ENCODE results near the gene ENG.
"Not testable (repeated sequence)": the region's sequence is repeated elsewhere in the genome, so short reads cannot be mapped to it uniquely, and the experiment has no call there.

Gene ENG

DNA sequence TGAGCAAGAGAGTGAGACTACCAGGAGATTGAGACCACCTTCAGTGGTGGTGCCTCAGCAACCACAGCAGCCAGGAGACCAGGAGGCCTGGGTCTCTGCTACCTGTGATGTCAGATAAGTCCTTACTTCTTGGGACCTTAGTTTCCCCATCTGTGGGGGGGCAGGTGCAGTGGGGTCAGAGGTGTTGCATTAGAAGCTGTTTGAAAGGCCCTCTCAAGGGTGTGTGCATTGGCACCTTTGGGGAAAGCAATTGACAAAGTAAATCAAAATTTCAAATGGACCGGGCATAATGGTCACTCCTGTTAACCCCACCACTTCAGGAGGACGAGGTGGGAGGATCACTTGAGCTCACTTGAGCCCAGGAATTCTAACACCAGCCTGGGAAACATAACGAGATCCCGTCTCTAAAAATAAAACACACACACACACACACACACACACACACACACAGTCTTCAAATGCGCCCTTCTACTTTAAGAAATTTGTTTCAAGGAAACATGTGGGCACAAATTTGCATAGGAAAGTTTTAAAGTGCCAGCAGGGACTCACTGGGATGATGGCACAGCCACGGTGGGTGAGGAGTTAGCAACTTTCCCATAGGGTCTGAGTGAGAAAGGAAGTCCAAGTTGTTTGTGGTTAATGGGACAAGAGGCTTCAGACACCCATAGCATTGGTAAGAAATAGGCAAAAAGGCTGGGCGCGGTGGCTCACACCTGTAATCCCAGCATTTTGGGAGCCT, 24.4 kb upstream of the ENG start:
- DNase-seq, result no peak

DNA sequence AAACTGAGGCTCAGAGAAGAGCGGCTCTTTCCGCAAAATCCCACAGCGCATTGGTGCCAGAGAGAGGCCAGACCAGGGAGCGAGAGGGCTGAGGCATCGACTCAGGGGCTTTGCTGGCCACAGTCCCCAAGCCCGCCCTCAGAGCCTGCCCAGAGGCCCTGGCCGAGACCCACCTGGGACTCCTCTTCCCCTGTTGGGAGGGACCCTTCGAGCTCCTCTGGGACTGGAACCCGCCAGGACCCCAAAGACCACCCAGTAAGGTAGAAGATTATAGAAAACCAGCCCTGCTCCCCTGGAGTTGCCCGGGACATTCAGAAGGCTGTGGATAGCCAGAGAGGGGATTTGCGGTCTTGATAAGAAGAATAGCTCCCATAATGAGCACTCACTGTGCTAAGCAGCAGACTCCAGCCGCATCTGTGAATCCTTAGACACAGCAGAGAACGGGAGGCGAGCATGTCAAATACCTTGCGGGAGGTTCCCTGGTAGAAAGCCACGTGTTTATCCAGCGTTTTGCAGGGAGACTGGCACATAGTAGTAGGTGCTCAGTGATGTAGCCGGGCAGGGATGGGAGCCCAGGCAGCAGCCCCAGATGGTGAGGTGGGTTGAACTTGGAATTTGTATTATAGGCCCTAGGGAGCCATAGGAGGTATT, 23.7 kb upstream of the ENG start:
- DNase-seq, result peak in 1 of 56 donors; percentile 40

- DNase-seq, result peak in 53 of 56 donors; percentile 37 to 88 (median 75)
Measured at GRCh38 chr9:127877566-127877998, 23.1 kb upstream of the ENG start, which contains the start of gene AK1. TSS of gene AK1 (minus strand) at chr9:127877675. CDS start at chr9:127874617, 3,058 bp downstream.

- peak in 21 of 56 donors; percentile 43 to 86 (median 65) for DNase-seq
Measured at GRCh38 chr9:127876764-127877562, 22.5 kb upstream of the ENG start.

DNA sequence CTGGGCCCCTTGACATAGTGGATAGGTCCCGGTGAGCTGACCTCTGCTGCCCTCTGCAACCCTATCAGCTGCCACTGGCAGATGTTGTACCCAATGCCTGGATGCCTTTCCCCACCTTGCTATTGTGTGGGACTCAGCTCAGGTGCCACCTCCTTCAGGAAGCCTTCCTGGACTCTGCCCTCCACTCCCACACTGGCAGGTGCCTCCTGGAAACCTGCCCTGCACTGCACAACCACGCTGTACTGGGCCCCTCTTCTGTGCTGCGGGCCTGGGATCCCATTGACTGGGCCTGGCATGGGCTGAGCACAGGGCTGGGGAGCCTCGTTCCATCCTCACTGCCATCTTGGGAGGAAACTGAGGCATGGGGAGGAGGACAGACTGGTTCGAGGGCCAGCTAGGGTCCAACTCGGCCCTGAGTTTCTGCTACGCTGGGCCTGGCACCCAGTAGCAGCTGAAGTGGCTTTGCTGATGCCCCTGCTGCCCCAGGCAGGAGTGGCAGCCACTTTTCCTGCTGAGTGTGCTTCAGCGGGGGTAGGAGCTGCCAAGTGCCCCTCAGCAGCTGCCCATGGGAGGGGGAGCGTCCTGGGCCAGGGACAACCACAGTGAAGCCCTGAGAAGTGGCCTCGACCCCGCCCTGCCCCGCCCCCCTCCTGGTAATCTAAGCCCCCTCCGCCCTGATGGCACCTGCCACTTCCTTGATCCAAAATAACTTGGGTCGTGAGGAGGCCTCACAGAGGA, 21.7 kb upstream of the ENG start:
- DNase-seq, result no peak

DNA sequence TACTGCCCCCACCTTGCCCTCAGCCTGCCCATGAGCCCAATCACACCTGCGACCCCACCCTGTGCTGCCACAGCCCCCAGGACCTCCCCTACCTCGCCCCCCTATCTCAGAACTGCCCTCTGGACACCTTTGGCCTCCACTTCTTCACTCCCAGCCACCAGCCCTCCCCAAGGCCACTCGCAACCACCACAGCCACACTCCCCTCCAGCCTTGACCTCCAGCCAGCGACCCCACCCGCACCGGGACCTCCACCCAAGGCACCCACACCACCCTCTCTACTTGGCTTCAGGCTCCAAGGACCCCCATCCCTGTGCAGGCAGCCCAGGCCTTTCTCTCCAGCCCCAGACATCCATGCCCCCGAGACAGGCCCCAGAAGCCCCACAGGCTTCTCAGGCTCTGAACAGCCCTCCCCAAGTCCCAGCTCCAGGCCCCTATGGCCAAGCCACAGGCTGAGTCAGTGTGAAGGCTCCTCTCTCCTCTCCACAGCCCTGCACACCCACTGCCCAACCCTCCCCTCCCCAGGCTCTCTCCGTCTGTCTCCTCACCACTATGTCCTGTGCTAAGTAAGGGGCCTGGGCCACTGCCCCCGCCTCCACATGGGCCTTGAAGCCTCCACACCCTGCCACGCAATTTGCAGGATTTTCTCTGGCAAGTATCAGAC, 21.0 kb upstream of the ENG start:
- DNase-seq, result no peak

GRCh38 chr9:127874301-127875221, 20.1 kb upstream of the ENG start:
- DNase-seq, result peak in 18 of 56 donors; percentile 12 to 50 (median 28)

- DNase-seq, result peak in 50 of 56 donors; percentile 13 to 90 (median 74)
Measured at GRCh38 chr9:127873886-127874285, 19.4 kb upstream of the ENG start.

DNA sequence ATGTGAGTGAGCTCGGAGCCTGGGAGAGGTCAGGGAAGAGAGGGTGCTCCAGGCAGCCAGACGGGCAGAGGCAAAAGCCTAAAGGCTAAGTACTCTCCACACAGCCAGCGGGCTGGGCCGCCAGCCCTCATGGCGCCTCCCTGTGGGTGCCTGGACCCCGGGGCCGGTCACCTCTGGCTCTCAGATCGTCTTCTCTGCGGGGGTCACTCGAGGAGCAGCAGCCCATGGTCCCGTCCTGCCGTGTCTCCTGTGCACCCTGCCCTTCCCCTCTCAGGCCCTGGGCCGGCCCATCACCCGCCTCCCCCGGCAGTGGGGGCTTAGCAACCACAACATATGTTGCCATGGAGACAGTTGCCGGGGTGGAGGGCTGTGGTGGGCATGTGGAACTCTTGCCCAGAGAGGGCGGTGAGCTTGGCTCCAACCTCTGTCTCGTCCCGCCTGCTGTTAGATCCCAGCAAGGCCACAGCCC, 18.8 kb upstream of the ENG start:
- DNase-seq, result peak in 40 of 56 donors; percentile 6 to 81 (median 51)

DNA sequence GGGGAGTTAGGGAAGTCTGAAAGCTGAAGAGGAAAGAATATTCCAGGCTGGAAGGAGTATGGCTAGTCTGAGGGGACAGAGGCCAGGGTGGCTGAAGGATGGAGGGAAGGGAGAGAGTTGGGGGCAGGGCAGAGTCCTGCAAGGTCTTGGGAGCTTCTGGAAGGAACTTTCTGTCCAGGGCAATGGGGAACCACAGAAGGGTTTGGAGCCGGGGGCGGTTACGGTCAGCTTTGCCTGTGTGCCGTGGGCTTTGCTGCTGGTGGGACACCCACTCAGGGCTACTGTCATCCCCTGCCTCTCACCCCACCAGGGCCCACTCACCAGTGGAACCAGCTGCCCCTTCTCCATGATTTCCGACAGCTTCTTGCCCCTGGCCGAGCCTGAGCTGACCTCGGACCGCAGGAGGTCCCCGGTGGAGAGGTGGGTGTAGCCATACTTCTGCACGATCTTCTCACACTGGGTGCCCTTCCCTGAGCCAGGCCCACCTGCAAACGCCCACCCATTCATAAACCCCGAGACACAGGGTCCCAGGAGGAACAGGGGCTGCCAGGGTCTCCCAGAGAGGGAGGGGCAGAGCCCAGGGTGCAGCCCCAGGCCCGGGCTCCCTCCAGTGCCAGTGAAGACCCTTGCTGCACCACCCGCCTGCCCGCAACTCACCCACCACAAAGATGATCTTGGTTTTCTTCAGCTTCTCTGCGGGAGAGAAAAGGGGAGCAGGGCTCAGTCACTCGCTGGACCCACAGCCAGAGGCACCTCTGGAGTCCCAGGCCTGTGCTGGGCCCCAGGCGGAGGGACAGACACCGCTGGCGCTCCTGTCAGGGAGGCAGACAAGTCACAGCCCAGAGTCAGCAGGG, 18.1 kb upstream of the ENG start:
- DNase-seq, result no peak

- no peak for DNase-seq
Measured at GRCh38 chr9:127871531-127871930, 17.1 kb upstream of the ENG start.

GRCh38 chr9:127870887-127871286, 16.4 kb upstream of the ENG start:
- DNase-seq, result no peak

GRCh38 chr9:127870153-127870491, 15.7 kb upstream of the ENG start:
- not testable (repeated sequence) for DNase-seq

- peak in 52 of 56 donors; percentile 15 to 78 (median 52) for DNase-seq
Measured at GRCh38 chr9:127869310-127870152, 15.1 kb upstream of the ENG start.

DNA sequence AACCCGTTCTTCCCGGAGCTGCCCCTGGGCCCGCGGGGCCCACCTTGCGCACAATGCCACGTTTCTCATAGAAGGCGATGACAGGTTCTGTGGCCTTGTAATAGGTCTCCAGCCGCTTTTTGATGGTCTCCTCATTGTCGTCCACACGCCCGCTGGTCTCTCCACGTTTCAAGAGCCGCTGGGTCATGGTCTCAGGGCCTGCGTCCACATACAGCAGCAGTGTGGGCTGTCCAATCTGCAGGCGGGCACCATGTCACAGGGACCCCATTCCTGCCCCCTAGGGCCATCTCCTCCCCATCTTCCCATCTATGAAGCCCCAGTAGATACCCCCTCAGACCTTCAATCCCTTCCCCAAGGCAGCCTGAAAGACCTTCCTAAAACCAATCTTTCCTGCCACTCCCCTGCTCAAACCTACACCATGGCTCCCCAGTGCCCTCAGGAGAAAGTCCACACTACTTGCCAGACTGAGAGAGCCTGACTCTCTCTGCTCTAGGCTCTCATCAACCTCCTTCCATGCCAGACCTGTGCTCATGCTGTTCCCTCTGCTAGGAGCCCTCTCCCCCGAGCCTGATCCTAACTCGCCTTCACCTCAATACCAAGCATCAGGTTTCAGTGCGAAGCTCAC, 13.9 kb upstream of the ENG start:
- no peak for DNase-seq

GRCh38 chr9:127867356-127868277, 13.2 kb upstream of the ENG start:
- DNase-seq, result no peak

Data from amygdala (tissue), 56 donors.